ENCODE measurements around the gene NPC2.

NPC2 gene

GRCh38 chr14:74519316-74520074 lies 26.4 kb upstream of the NPC2 start:
- no CpG with 5 or more reads among the region's 6 CpGs for WGBS (ENCODE audit: insufficient coverage, insufficient read length)
- Histone ChIP-seq H3K27ac (ENCODE audit: low read length) (no peak overlapping the region), H3K36me3 (ENCODE audit: control insufficient read depth, insufficient read depth, low read length) (no peaks in the 10 kb centered on the region), H3K9me3 (ENCODE audit: control insufficient read depth, insufficient read depth, low read length) (no peaks in the 10 kb centered on the region), H3K4me1 (ENCODE audit: control insufficient read depth, insufficient read depth, low read length) (peaks cover 3% of the 10 kb centered on the region; the same call in 1 of the 2 replicates), H3K4me3 (ENCODE audit: low read length) (no peak overlapping the region), H3K27me3 (ENCODE audit: control insufficient read depth, insufficient read depth, low read length) (no peaks in the 10 kb centered on the region)
- no peak for DNase-seq (ENCODE audit: low read depth, low spot score)

- no peaks in the 10 kb centered on the region for H3K36me3 ChIP-seq (ENCODE audit: control insufficient read depth, insufficient read depth, low read length)
- no peak overlapping the region for H3K4me3 ChIP-seq (ENCODE audit: low read length)
- H3K27me3 ChIP-seq (ENCODE audit: control insufficient read depth, insufficient read depth, low read length) = no peaks in the 10 kb centered on the region
- WGBS (ENCODE audit: insufficient coverage, insufficient read length) = no CpG with 5 or more reads among the region's 6 CpGs
- H3K9me3 ChIP-seq (ENCODE audit: control insufficient read depth, insufficient read depth, low read length) = no peaks in the 10 kb centered on the region
- H3K4me1 ChIP-seq (ENCODE audit: control insufficient read depth, insufficient read depth, low read length) = peaks cover 3% of the 10 kb centered on the region; the same call in 1 of the 2 replicates
- DNase-seq (ENCODE audit: low read depth, low spot score) = no peak
- no peak overlapping the region for H3K27ac ChIP-seq (ENCODE audit: low read length)
Measured at GRCh38 chr14:74518221-74518620, 25.1 kb upstream of the NPC2 start.

GRCh38 chr14:74517731-74518130 lies 24.6 kb upstream of the NPC2 start:
- H3K27ac ChIP-seq (ENCODE audit: low read length) = no peak overlapping the region
- H3K27me3 ChIP-seq (ENCODE audit: control insufficient read depth, insufficient read depth, low read length) = no peaks in the 10 kb centered on the region
- H3K9me3 ChIP-seq (ENCODE audit: control insufficient read depth, insufficient read depth, low read length) = no peaks in the 10 kb centered on the region
- no peak for DNase-seq (ENCODE audit: low read depth, low spot score)
- WGBS (ENCODE audit: insufficient coverage, insufficient read length) = no CpG with 5 or more reads among the region's 4 CpGs
- H3K4me1 ChIP-seq (ENCODE audit: control insufficient read depth, insufficient read depth, low read length) = peaks cover 3% of the 10 kb centered on the region; the same call in 1 of the 2 replicates
- H3K36me3 ChIP-seq (ENCODE audit: control insufficient read depth, insufficient read depth, low read length) = no peaks in the 10 kb centered on the region
- H3K4me3 ChIP-seq (ENCODE audit: low read length) = no peak overlapping the region

- Histone ChIP-seq H3K4me1 (ENCODE audit: control insufficient read depth, insufficient read depth, low read length) (peaks cover 3% of the 10 kb centered on the region; the same call in 1 of the 2 replicates), H3K4me3 (ENCODE audit: low read length) (no peak overlapping the region), H3K36me3 (ENCODE audit: control insufficient read depth, insufficient read depth, low read length) (no peaks in the 10 kb centered on the region), H3K27ac (ENCODE audit: low read length) (no peak overlapping the region), H3K27me3 (ENCODE audit: control insufficient read depth, insufficient read depth, low read length) (no peaks in the 10 kb centered on the region), H3K9me3 (ENCODE audit: control insufficient read depth, insufficient read depth, low read length) (no peaks in the 10 kb centered on the region)
- WGBS (ENCODE audit: insufficient coverage, insufficient read length) = no CpG with 5 or more reads among the region's 12 CpGs
- DNase-seq (ENCODE audit: low read depth, low spot score) = no peak
Measured at GRCh38 chr14:74516451-74517160, 23.5 kb upstream of the NPC2 start.

GRCh38 chr14:74515891-74516412 lies 22.8 kb upstream of the NPC2 start:
- no peaks in the 10 kb centered on the region for H3K27me3 ChIP-seq (ENCODE audit: control insufficient read depth, insufficient read depth, low read length)
- no peak overlapping the region for H3K4me3 ChIP-seq (ENCODE audit: low read length)
- no peak for DNase-seq (ENCODE audit: low read depth, low spot score)
- H3K4me1 ChIP-seq (ENCODE audit: control insufficient read depth, insufficient read depth, low read length) = peaks cover 3% of the 10 kb centered on the region; the same call in 1 of the 2 replicates
- WGBS (ENCODE audit: insufficient coverage, insufficient read length) = no CpG with 5 or more reads among the region's 8 CpGs
- H3K9me3 ChIP-seq (ENCODE audit: control insufficient read depth, insufficient read depth, low read length) = no peaks in the 10 kb centered on the region
- H3K27ac ChIP-seq (ENCODE audit: low read length) = no peak overlapping the region
- no peaks in the 10 kb centered on the region for H3K36me3 ChIP-seq (ENCODE audit: control insufficient read depth, insufficient read depth, low read length)

- DNase-seq (ENCODE audit: low read depth, low spot score) = no peak
- WGBS (ENCODE audit: insufficient coverage, insufficient read length) = no CpG with 5 or more reads among the region's 13 CpGs
Measured at GRCh38 chr14:74514471-74514941, 21.4 kb upstream of the NPC2 start.

GRCh38 chr14:74511966-74512830 lies 19.1 kb upstream of the NPC2 start:
- Histone ChIP-seq H3K9me3 (ENCODE audit: control insufficient read depth, insufficient read depth, low read length) (no peaks in the 10 kb centered on the region), H3K27me3 (ENCODE audit: control insufficient read depth, insufficient read depth, low read length) (no peaks in the 10 kb centered on the region), H3K27ac (ENCODE audit: low read length) (no peak overlapping the region), H3K36me3 (ENCODE audit: control insufficient read depth, insufficient read depth, low read length) (no peaks in the 10 kb centered on the region), H3K4me1 (ENCODE audit: control insufficient read depth, insufficient read depth, low read length) (peaks cover 6% of the 10 kb centered on the region), H3K4me3 (ENCODE audit: low read length) (no peak overlapping the region)
- no peak for DNase-seq (ENCODE audit: low read depth, low spot score)
- no CpG with 5 or more reads among the region's 10 CpGs for WGBS (ENCODE audit: insufficient coverage, insufficient read length)

More at GRCh38 chr14:74514471-74514941, 21.4 kb upstream of the NPC2 start:
- no peaks in the 10 kb centered on the region for H3K27me3 ChIP-seq (ENCODE audit: control insufficient read depth, insufficient read depth, low read length)
- H3K36me3 ChIP-seq (ENCODE audit: control insufficient read depth, insufficient read depth, low read length) = no peaks in the 10 kb centered on the region
- H3K4me3 ChIP-seq (ENCODE audit: low read length) = no peak overlapping the region
- peaks cover 3% of the 10 kb centered on the region; the same call in 1 of the 2 replicates for H3K4me1 ChIP-seq (ENCODE audit: control insufficient read depth, insufficient read depth, low read length)
- no peak overlapping the region for H3K27ac ChIP-seq (ENCODE audit: low read length)
- H3K9me3 ChIP-seq (ENCODE audit: control insufficient read depth, insufficient read depth, low read length) = no peaks in the 10 kb centered on the region

- WGBS (ENCODE audit: insufficient coverage, insufficient read length) = no CpG with 5 or more reads among the region's 10 CpGs
- Histone ChIP-seq H3K27ac (ENCODE audit: low read length) (no peak overlapping the region), H3K4me1 (ENCODE audit: control insufficient read depth, insufficient read depth, low read length) (peaks cover 3% of the 10 kb centered on the region), H3K36me3 (ENCODE audit: control insufficient read depth, insufficient read depth, low read length) (no peaks in the 10 kb centered on the region), H3K9me3 (ENCODE audit: control insufficient read depth, insufficient read depth, low read length) (no peaks in the 10 kb centered on the region), H3K4me3 (ENCODE audit: low read length) (no peak overlapping the region), H3K27me3 (ENCODE audit: control insufficient read depth, insufficient read depth, low read length) (no peaks in the 10 kb centered on the region)
- no peak for DNase-seq (ENCODE audit: low read depth, low spot score)
Measured at GRCh38 chr14:74510959-74511409, 17.9 kb upstream of the NPC2 start.

GRCh38 chr14:74510223-74510931 lies 17.3 kb upstream of the NPC2 start:
- Histone ChIP-seq H3K27me3 (ENCODE audit: control insufficient read depth, insufficient read depth, low read length) (no peaks in the 10 kb centered on the region), H3K4me3 (ENCODE audit: low read length) (no peak overlapping the region), H3K9me3 (ENCODE audit: control insufficient read depth, insufficient read depth, low read length) (no peaks in the 10 kb centered on the region), H3K4me1 (ENCODE audit: control insufficient read depth, insufficient read depth, low read length) (peaks cover 3% of the 10 kb centered on the region), H3K36me3 (ENCODE audit: control insufficient read depth, insufficient read depth, low read length) (no peaks in the 10 kb centered on the region), H3K27ac (ENCODE audit: low read length) (no peak overlapping the region)
- DNase-seq (ENCODE audit: low read depth, low spot score) = no peak
- no CpG with 5 or more reads among the region's 21 CpGs for WGBS (ENCODE audit: insufficient coverage, insufficient read length)
